Inferior parietal cortex (tissue), 1 donor: ENCODE data around the gene DENND2C.

ENCODE experiments used
- DNase-seq: peaks from one replicate; pipeline ENCODE4 v3.0.0-alpha.2; 2016; ENCODE audit errors: extremely low spot score

DENND2C gene

GRCh38 chr1:114545796-114546195 lies 124.1 kb downstream of the DENND2C start:
- no peak for DNase-seq

- no peak for DNase-seq
Observed at GRCh38 chr1:114545315-114545714, 124.5 kb downstream of the DENND2C start.

DNA sequence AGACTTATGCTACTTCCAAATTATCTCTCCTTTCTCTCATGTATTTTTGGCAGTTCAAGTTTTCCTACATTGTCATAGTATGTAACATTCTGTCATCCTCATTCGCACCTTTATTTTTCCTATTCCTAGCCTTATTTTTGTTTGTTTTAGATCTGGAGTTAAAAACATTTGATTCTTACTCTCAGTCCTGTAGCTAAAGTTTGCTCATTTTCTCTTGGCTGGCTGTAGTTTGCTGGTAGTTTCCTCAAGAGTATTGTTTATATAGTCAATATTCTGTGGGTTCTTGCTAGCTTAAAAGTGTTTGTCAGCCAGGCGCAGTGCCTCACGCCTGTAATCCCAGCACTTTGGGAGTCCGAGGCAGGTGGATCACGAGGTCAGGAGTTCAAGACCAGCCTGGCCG lies 129.0 kb downstream of the DENND2C start:
- DNase-seq: no peak

DNA sequence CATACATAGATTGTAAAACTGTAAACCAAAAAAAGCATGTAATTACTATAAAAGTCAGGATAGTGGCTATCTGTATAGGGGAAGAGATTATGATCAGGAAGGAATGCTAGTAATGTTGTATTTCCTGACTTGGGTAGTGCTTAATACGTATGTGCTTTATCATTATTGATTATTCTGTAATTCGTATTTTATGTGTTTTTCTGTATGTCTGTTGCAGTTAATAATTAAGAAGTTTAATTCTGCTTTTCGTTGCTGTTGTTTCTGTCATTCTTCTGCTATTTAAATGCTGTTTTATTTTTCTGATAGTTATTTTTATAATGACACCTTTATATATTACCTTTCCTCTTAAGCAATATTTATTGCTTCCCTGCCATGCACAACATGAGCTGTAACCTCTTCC lies 129.6 kb downstream of the DENND2C start:
- DNase-seq: no peak

DNA sequence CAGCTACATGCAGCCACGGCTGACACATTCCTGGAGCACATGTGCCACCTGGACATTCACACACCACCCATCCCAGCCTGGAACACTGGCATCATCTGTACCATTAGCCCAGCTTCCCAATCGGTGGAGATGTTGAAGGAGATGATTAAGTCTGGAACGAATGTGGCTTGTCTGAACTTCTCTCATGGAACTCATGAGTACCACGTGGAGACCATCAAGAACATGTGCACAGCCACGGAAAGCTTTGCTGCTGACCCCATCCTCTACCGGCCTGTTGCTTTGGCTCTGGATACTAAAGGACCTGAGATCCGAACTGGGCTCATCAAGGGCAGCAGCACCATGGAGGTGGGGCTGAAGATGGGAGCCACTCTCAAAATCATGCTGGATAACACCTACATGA lies 133.8 kb downstream of the DENND2C start:
- DNase-seq: no peak

- DNase-seq: no peak
Observed at GRCh38 chr1:114535401-114535800, 134.4 kb downstream of the DENND2C start.
